Right hindlimb (tissue), 1 donor: ENCODE data around the gene ELAVL3.
"Not testable (repeated sequence)": the region's sequence is repeated elsewhere in the genome, so short reads cannot be mapped to it uniquely, and the experiment has no call there.

Source experiments
- DNase-seq: peaks from one replicate; pipeline ENCODE4 v3.0.0-alpha.2; 2018

The ELAVL3 gene

DNA sequence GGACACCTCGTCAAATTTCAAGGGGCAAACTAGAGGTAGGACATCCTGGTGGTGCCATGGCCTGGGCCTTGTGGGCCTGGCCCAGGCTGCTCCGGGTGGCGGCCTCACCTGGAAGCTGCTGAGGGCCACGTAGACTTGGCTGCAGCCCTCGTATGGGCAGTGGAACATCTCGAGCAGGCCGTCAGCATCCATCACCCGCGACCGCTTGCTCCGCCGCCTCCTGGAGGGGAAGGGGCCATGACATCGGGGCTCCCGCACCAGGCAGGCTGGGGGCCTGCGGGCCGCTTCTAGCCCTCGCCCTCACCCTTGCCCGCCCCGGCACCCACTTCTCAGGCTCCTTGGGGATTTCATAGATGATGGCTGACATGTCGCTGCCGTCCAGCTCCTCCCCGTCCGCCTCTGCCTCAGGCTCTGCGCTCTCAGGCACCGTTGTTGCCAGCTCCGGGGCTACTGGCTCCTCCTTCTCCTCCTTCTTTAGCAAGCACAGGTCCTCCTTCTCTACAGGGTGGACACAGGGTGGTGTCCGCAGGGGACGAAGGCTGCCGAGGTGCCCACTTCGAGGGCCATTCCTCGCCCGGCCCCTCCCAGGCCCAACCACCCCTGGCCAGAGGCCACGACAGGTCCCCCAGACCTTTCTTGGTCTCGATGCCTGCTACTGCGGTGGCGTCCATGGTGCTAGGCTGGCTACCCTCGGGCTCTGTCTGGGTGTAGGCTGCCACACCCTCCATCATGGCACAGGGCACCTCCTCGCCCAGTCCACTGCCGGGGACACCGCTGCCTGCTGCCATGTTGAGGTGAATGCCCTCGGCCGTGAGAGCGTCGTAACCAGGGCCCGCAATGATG, 6.0 kb upstream of the ELAVL3 start:
- no peak for DNase-seq

GRCh38 chr19:11485245-11485837, 4.5 kb upstream of the ELAVL3 start:
- DNase-seq: no peak

DNA sequence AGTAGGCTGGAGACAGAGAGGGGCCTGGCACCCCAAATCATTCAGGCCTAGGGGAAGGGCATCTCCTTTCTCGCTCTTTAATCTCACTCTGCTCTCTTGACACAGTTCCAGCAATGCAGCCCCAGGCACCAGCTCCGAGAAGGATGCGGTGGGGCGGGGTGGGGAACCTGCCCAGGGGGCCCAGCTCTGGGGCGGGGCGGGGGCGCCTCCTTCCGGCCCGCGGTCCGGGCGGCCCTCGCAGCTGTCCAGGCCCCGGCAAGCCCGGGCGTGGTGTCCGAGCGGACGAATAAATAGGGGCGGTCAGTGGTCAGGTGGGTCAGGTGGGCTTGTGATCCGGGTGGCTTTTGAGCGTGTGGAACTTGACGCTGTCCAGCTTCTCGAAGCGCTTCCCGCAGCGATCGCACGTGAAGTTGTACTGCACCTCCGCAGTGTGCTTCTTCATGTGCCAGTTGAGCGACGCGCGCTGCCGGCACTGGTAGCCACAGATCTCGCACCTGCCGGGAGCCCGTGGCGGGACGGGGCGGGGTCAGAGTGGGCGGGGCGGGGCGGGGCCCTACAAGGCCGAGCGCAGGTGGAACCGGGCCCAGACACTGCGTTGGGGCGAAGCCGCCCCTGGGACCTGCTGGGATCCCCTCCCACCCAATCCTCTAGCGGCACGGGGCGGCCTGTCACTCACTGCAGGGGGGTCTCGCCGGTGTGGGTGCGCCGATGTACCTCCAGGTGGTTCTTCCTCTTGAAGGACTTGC, 2.7 kb upstream of the ELAVL3 start:
- no peak for DNase-seq

GRCh38 chr19:11482384-11483050, 1.7 kb upstream of the ELAVL3 start:
- peak; percentile 79 for DNase-seq

GRCh38 chr19:11481534-11482383, 913 bp upstream of the ELAVL3 start:
- DNase-seq: peak; percentile 74

DNA sequence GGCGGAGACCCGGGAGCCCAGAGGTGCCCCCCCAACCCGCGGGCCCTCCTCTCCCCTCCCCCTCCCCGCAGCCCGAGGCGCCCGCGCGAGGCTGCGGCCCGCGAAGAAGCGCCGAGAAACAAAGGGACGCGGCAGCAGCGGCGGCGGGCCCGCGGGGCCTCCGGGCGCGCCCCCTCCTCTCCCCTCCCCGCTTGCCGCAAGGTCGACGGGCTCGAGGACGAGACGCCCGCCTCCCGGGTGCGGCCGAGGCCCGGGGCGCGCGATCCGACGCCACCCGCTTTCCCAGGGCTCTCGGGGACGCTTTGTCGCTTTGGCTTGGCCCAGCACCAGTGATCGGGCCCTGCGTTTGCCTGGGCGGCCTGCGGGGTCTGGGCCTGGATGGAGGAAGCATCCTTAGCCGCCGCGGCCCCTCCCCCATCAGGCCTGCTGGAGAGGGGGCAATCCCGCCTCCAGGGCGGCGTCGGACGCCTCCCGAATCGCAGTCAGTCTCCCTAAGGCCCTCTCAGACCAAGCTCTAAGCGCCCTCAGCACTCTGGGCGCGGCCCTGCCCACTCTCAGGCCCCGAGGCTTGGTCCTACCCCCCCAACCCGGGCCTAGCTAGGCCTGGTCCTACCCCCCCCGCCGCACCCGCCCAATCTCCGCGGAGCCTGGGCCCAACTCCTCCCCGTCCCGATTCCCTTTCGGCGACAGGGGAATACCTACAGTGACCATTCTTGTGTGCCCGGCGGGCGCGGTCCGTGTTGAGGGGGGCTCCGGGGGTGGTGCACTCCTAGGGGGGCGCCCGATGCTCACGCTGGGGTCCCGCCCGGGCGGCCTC, 740 bp downstream of the ELAVL3 start:
- no peak for DNase-seq

- DNase-seq: peak; percentile 34
Measured at GRCh38 chr19:11479090-11479897, 1.6 kb downstream of the ELAVL3 start.

GRCh38 chr19:11478167-11479089, 2.4 kb downstream of the ELAVL3 start:
- no peak for DNase-seq

GRCh38 chr19:11475861-11476260, 5.0 kb downstream of the ELAVL3 start:
- DNase-seq: no peak

DNA sequence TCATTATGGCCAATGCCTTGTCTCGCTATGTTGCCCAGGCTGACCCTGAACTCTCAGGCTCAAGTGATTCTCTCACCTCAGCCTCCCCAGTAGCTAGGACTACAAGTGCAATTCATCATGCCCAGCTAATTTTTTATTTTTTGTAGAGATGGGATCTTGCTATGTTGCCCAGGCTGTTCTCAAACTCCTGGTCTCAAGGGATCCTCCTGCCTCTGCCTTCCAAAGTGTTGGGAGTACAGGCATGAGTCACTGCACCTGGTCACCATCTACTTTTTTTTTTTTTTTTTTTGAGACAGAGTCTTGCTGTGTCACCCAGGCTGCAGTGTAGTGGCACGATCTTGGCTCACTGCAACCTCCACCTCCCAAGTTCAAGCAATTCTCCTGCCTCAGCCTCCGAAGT, 5.5 kb downstream of the ELAVL3 start:
- DNase-seq: not testable (repeated sequence)

- no peak for DNase-seq
Measured at GRCh38 chr19:11473725-11474124, 7.1 kb downstream of the ELAVL3 start.

GRCh38 chr19:11468266-11468845, 12.5 kb downstream of the ELAVL3 start:
- not testable (repeated sequence) for DNase-seq

- no peak for DNase-seq
Measured at GRCh38 chr19:11465600-11465999, 15.2 kb downstream of the ELAVL3 start.

- DNase-seq: no peak
Measured at GRCh38 chr19:11464333-11465265, 16.2 kb downstream of the ELAVL3 start.

DNA sequence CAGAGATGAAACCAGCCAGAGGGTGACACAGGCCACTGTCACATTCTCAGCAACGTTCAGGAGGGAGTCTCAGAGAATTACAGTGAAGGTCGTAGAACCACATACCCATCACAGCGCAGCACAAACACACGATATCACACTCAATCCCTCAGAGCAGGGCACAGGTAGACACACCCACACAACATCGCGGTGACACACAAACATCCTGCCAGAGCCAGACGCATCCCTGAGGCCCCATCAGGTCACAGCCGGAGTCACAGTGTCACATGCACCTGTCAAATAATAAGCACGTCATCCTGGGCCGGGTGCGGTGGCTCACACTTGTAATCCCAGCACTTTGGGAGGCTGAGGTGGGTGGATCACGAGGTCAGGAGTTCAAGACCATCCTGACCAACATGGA, 17.5 kb downstream of the ELAVL3 start:
- no peak for DNase-seq

DNA sequence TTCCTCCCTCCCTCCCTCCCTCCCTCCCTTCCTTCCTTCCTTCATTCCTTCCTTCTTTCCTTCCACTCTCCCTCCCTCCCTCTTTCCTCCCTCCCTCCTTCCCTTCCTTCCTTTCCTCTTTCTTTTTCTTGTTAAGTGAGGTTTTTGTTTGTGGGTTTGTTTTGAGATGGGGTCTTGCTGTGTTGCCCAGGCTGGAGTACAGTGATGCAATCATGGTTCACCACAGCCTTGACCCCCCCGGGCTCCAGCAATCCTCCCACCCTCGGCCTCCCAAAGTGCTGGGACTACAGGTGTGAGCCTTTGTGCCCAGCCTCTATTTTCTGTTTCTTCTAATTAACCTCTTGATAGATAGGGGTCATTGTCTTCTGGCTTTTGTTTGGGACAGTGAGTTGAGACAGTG, 19.4 kb downstream of the ELAVL3 start:
- no peak for DNase-seq

GRCh38 chr19:11460207-11460606, 20.6 kb downstream of the ELAVL3 start:
- no peak for DNase-seq

DNA sequence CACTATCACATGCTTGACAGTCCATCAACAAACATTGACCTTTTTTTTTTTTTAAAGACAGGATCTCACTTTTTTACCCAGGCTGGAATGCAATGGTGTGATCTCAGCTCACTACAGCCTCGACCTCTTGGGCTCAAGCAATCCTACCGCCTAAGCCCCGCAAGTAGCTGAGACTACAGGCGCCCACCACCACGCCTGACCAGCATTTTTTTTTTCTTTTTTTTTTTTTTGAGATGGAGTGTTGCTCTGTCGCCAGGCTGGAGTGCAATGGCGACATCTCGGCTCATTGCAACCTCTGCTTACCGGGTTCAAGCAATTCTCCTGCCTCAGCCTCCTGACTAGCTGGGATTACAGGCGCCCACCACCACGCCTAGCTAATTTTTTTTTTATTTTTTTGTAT, 21.9 kb downstream of the ELAVL3 start:
- DNase-seq: not testable (repeated sequence)
